H9 (cell line): ENCODE results near the gene TSPAN3. TPM values are rescaled to one million over a fixed set of nuclear protein-coding genes. Genes with fewer than 3 reads are reported as not detected.

Experiments used
- DNase-seq: peaks from one replicate; pipeline ENCODE4 v3.0.0-alpha.2; 2017
- H2AFZ ChIP-seq: one replicate; pipeline ENCODE4 v1.6.1; 2013; ENCODE audit warnings: mild to moderate bottlenecking, low read length, control low read depth, moderate library complexity
- H2AK5ac ChIP-seq: 2 replicates; pipeline ENCODE4 v1.6.1; 2013; ENCODE audit warnings: low read length, control low read depth, mixed read lengths; ENCODE audit not compliant: insufficient read length
- H2BK120ac ChIP-seq: one replicate; pipeline ENCODE4 v1.6.1; 2013; ENCODE audit warnings: low read depth, mild to moderate bottlenecking, low read length, control low read depth, inconsistent platforms; ENCODE audit not compliant: poor library complexity, severe bottlenecking
- H2BK12ac ChIP-seq: 2 replicates; pipeline ENCODE4 v1.6.1; 2013; ENCODE audit warnings: low read length, control low read depth, mixed read lengths, low read depth; ENCODE audit not compliant: insufficient read length
- H2BK15ac ChIP-seq: 2 replicates; pipeline ENCODE4 v1.6.1; 2013; ENCODE audit warnings: low read depth, low read length, control low read depth
- H2BK20ac ChIP-seq: one replicate; pipeline ENCODE4 v1.6.1; 2013; ENCODE audit warnings: low read depth, mild to moderate bottlenecking, low read length, control low read depth, inconsistent platforms; ENCODE audit not compliant: poor library complexity, severe bottlenecking
- H2BK5ac ChIP-seq: 2 replicates; pipeline ENCODE4 v1.6.1; 2013; ENCODE audit warnings: low read length, control low read depth, mixed read lengths; ENCODE audit not compliant: insufficient read length
- H3K14ac ChIP-seq: 2 replicates; pipeline ENCODE4 v1.6.1; 2013; ENCODE audit warnings: low read length, control low read depth; ENCODE audit not compliant: insufficient read depth
- H3K18ac ChIP-seq: 2 replicates; pipeline ENCODE4 v1.6.1; 2013; ENCODE audit warnings: low read depth, mild to moderate bottlenecking, mixed read lengths, low read length, control low read depth; ENCODE audit not compliant: insufficient read length
- H3K23ac ChIP-seq: 2 replicates; pipeline ENCODE4 v1.6.1; 2013; ENCODE audit warnings: low read length, control low read depth, mixed read lengths, low read depth; ENCODE audit not compliant: insufficient read length
- H3K23me2 ChIP-seq: 2 replicates; pipeline ENCODE4 v1.6.1; 2013; ENCODE audit warnings: low read depth, mild to moderate bottlenecking, mixed read lengths, low read length, control low read depth; ENCODE audit not compliant: insufficient read length, poor library complexity, severe bottlenecking
- H3K27ac ChIP-seq: 2 replicates; pipeline ENCODE4 v1.5.1; 2013; ENCODE audit warnings: low read length, control low read depth, mixed read lengths, low read depth; ENCODE audit not compliant: insufficient read length
- H3K27me3 ChIP-seq: 2 replicates; pipeline ENCODE4 v1.6.1; 2013; ENCODE audit warnings: low read length, control low read depth, inconsistent platforms; ENCODE audit not compliant: insufficient read depth
- H3K4ac ChIP-seq: 2 replicates; pipeline ENCODE4 v1.6.1; 2013; ENCODE audit warnings: low read depth, mild to moderate bottlenecking, control low read depth, inconsistent platforms, low read length, moderate library complexity
- H3K4me1 ChIP-seq: 2 replicates; pipeline ENCODE4 v1.6.1; 2013; ENCODE audit warnings: low read length, control low read depth, inconsistent platforms; ENCODE audit not compliant: insufficient read depth
- H3K4me2 ChIP-seq: 2 replicates; pipeline ENCODE4 v1.6.1; 2013; ENCODE audit warnings: low read length, control low read depth, mixed read lengths; ENCODE audit not compliant: insufficient read length, insufficient read depth
- H3K56ac ChIP-seq: 2 replicates; pipeline ENCODE4 v1.6.1; 2013; ENCODE audit warnings: low read depth, mild to moderate bottlenecking, mixed read lengths, low read length, control low read depth; ENCODE audit not compliant: insufficient read length
- H3K79me1 ChIP-seq: 2 replicates; pipeline ENCODE4 v1.6.1; 2013; ENCODE audit warnings: low read depth, mild to moderate bottlenecking, moderate library complexity, low read length, control low read depth, inconsistent platforms; ENCODE audit not compliant: insufficient read depth, poor library complexity, severe bottlenecking
- H3K79me2 ChIP-seq: 2 replicates; pipeline ENCODE4 v1.6.1; 2013; ENCODE audit warnings: low read length, control low read depth, inconsistent platforms; ENCODE audit not compliant: insufficient read depth
- H3K9ac ChIP-seq: 2 replicates; pipeline ENCODE4 v1.6.1; 2013; ENCODE audit warnings: low read length, control low read depth, mixed read lengths; ENCODE audit not compliant: insufficient read length; ENCODE audit errors: extremely low read depth
- H3K9me3 ChIP-seq: one replicate; pipeline ENCODE4 v1.6.1; 2013; ENCODE audit warnings: low read depth, low read length, inconsistent platforms; ENCODE audit not compliant: control insufficient read depth
- H3T11ph ChIP-seq: one replicate; pipeline ENCODE4 v1.6.1; 2013; ENCODE audit warnings: mild to moderate bottlenecking, low read length, control low read depth, inconsistent platforms
- H4K20me1 ChIP-seq: one replicate; pipeline ENCODE4 v1.6.1; 2013; ENCODE audit not compliant: control insufficient read depth, insufficient read length, insufficient read depth
- H4K5ac ChIP-seq: 2 replicates; pipeline ENCODE4 v1.6.1; 2013; ENCODE audit warnings: low read depth, mild to moderate bottlenecking, mixed read lengths, low read length, control low read depth; ENCODE audit not compliant: insufficient read length
- H4K8ac ChIP-seq: replicated peaks from 2 replicates; pipeline ENCODE4 v1.6.1; 2013; ENCODE audit warnings: low read length, control low read depth, mixed read lengths, low read depth; ENCODE audit not compliant: insufficient read length
- H4K91ac ChIP-seq: 2 replicates; pipeline ENCODE4 v1.6.1; 2013; ENCODE audit warnings: low read depth, mild to moderate bottlenecking, moderate library complexity, mixed read lengths, low read length, control low read depth; ENCODE audit not compliant: insufficient read length
- H3K27ac Mint-ChIP-seq, 3 experiments: 2 replicates in 2 of 3; 3 replicates in 1 of 3; pipeline ENCODE4 v1.8.0; 2020 to 2021; ENCODE audit warnings: mixed read lengths in 3 of 3, mild to moderate bottlenecking in 1 of 3, moderate library complexity in 1 of 3
- H3K27me3 Mint-ChIP-seq: 2 replicates; pipeline ENCODE4 v1.8.0; 2021; ENCODE audit warnings: low read depth, mild to moderate bottlenecking, moderate library complexity, mixed read lengths
- H3K36me3 Mint-ChIP-seq, 3 experiments: 2 replicates in 2 of 3; 3 replicates in 1 of 3; pipeline ENCODE4 v1.8.0; 2020 to 2021; ENCODE audit warnings: low read depth in 3 of 3, mixed read lengths in 3 of 3; ENCODE audit not compliant: insufficient read depth in 1 of 3
- H3K4me1 Mint-ChIP-seq, 2 experiments: 2 replicates each; pipeline ENCODE4 v1.8.0; 2020; ENCODE audit warnings: mixed read lengths in 2 of 2
- H3K4me3 Mint-ChIP-seq, 2 experiments: 2 replicates in 1 of 2; 3 replicates in 1 of 2; pipeline ENCODE4 v1.8.0; 2020 to 2021; ENCODE audit warnings: mild to moderate bottlenecking in 2 of 2, mixed read lengths in 2 of 2, moderate library complexity in 1 of 2
- H3K9me3 Mint-ChIP-seq, 2 experiments: 2 replicates in 1 of 2; 3 replicates in 1 of 2; pipeline ENCODE4 v1.8.0; 2020; ENCODE audit warnings: mild to moderate bottlenecking in 2 of 2, mixed read lengths in 2 of 2, moderate library complexity in 1 of 2
- CTCF ChIP-seq: fragments of 200-600 bp; sonication (generic); conservative IDR thresholded peaks from 3 replicates; pipeline ENCODE4 v1.8.0; 2021; ENCODE audit warnings: antibody characterized with exemption, mild to moderate bottlenecking
- WGBS: extraction: QIAGEN DNeasy Blood & Tissue Kit; methylation state at CpG from one replicate; pipeline ENCODE4 v1.1.7; 2013; ENCODE audit warnings: missing lambda C conversion rate, low lambda C conversion rate, mixed read lengths; ENCODE audit not compliant: insufficient read length; ENCODE audit errors: extremely low coverage; 5-methylcytosine and 5-hydroxymethylcytosine counted together
- total RNA-seq: library from RNA; stranded (reverse); gene quantifications from 2 replicates; pipeline ENCODE4 v1.2.1, GENCODE V29; 2021

The TSPAN3 gene
- total RNA-seq, 1 experiment from 2014 or later = 117 TPM

GRCh38 chr15:77098572-77098971 is 27.7 kb upstream of the TSPAN3 start:
- no peaks in the 10 kb centered on the region for H3K36me3 Mint-ChIP-seq
- H3K4me1 Mint-ChIP-seq = peaks cover 8 to 10% of the 10 kb centered on the region in 2 experiments; a peak in 3 of 4 replicates
- Histone ChIP-seq H3K18ac (no peak overlapping the region), H4K20me1 (no peaks in the 10 kb centered on the region), H3K14ac (no peak overlapping the region; the same call in 1 of the 2 replicates), H3K56ac (no peak overlapping the region), H3K27ac (no peak overlapping the region), H3K23ac (no peak overlapping the region), H2BK5ac (no peak overlapping the region), H3K79me2 (no peaks in the 10 kb centered on the region), H3K79me1 (no peaks in the 10 kb centered on the region), H4K8ac (no peak overlapping the region), H3K9ac (no peak overlapping the region), H3K23me2 (no peaks in the 10 kb centered on the region), H2AFZ (no peak overlapping the region), H3K9me3 (no peaks in the 10 kb centered on the region), H3K4me1 (no peaks in the 10 kb centered on the region), H4K5ac (no peak overlapping the region), H2BK12ac (no peak overlapping the region), H3K4ac (no peak overlapping the region), H2BK15ac (no peak overlapping the region), H2BK120ac (no peak overlapping the region), H3K27me3 (no peaks in the 10 kb centered on the region), H3T11ph (no peak overlapping the region), H2BK20ac (no peak overlapping the region), H2AK5ac (no peak overlapping the region), H4K91ac (no peak overlapping the region), H3K4me2 (no peak overlapping the region)
- no peaks in the 10 kb centered on the region for H3K9me3 Mint-ChIP-seq
- no CpG with 5 or more reads among the region's 4 CpGs for WGBS
- no peak overlapping the region for H3K4me3 Mint-ChIP-seq
- no peak for DNase-seq
- TF ChIP-seq CTCF = no peak
- H3K27ac Mint-ChIP-seq = no peak overlapping the region
- H3K27me3 Mint-ChIP-seq = no peaks in the 10 kb centered on the region; the same call in 1 of the 2 replicates
